ENCODE results near the gene HLA-E.
A peak's percentile ranks its signal among the peaks of the same experiment; 100 is the strongest.
"Not testable (repeated sequence)": the region's sequence is repeated elsewhere in the genome, so short reads cannot be mapped to it uniquely, and the experiment has no call there.

Gene HLA-E

DNA sequence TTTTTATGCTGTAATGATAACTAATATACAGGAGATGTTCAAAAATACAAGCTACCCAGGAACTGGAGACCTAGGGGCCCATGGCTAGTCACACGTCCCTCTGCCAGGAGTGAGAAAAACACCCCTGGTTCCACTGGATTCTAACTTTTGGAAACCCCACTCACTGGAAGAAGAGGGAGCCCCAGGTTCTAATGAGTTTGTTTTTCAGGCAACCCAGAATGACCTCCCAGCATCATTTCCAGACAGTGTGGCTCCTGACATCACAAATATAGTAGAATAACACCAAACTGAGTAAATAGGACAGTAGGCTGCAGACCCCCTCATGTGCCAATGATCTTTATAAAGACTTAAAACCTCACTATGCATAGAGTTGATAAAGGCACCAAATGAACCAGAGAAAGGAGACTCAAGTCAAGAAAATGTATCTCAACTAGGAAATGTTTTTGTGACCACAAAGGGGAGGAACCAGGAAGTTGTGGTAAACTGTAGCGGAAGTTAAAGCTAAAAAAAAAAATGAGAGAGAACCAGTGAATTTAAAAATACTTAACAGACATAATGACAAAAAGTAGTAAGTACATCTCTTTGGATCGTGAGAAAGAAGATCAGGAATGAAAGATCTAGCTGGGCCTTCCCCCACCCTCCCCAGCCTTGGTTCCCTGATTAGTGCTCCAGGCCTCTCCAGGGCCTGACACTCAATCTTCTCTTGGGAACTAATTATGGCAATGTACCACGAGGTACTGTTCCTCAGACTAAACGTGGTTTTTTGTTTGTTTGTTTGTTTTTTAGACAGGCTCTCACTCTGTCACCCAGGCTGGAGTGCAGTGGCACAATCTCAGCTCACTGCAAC is 19.8 kb downstream of the HLA-E start:
- DNase-seq = no peak

DNA sequence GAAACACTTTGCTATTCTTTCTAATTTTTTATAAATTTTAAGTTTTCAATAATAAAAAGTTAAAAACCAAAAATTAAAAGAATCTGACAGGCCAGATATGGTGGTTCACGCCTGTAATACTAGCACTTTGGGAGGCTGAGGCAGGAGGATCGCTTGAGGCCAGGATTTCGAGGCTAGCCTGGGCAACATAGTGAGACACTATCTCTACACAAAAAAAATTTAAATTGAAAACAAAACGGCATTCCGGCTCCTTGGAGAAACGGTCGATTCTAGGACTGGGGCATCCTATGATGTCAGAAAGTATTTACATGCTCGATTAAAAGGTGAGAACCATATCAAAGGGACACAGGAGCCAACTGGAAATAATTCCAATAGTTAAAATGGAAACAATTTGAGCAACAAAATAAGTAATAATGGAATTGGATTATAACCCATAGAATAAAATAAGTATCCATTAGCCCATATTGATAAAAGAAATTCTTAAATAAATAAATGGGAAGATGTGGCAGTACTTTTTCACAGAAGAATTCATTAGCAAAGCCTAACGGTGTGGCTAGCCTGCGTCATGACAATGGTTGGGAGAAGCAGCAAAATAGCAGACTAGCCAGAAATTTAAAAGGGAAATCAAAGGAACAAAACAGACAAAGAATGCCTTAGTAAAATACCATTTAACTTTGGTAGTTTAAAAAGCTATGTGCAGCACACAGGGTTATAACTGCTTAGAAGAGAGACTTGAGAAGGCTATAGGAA is 21.3 kb downstream of the HLA-E start:
- no peak for DNase-seq

- DNase-seq = no peak
These were observed 21.8 kb downstream of the HLA-E start for GRCh38 chr6:30511169-30511546.

GRCh38 chr6:30513451-30513850 is 24.1 kb downstream of the HLA-E start:
- DNase-seq = no peak

DNA sequence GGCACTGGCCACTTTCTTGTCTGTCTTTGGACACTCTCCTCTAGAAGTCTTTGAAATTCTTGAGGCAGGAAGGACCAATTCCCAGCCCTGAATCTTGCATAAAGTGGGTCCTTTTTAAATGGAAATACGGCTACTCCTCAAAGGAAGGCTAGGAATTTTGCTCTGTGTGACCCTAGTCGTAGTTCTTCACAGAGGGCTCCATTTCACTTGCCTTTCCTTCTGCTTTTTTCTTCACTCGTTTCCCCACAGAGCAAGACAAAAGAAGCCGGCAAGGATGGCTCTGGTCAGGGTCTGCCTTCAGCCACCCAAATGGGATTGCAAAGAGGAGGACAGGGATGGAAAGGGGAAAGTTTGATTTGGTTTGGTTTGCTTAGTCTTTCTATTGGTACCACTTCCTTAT is 25.8 kb downstream of the HLA-E start:
- no peak for DNase-seq

- peak; percentile 91 for DNase-seq
These were observed 26.8 kb downstream of the HLA-E start for GRCh38 chr6:30515944-30516753.

GRCh38 chr6:30516754-30517076 is 27.4 kb downstream of the HLA-E start:
- DNase-seq = not testable (repeated sequence)

DNA sequence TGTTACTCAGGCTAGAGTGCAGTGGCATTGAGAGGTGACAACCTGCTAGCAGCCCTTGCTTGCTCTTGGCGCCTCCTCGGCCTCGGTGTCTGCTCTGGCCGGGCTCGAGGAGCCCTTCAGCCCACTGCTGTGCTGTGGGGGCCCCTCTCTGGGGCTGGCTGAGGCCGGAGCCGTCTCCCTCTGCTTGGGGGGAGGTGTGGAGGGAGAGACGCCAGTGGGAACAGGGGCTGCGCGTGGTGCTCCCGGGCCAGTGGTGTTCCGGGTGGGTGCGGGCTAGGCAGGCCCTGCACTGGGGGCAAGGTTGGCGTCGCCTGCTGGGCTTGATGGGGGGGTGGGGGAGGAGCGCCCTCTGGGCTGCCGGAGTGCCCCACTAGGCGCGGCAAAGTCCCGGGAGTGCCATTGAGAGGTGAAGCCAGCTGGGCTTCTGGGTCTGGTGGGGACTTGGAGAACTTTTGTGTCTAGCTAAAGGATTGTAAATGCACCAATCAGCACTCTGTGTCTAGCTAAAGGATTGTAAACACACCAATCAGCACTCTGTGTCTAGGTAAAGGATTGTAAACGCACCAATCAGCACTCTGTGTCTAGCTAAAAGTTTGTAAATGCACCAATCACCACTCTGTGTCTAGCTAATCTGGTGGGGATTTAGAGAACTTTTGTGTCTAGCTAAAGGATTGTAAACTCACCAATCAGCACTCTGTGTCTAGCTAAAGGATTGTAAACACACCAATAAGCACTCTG is 28.6 kb downstream of the HLA-E start:
- not testable (repeated sequence) for DNase-seq

DNA sequence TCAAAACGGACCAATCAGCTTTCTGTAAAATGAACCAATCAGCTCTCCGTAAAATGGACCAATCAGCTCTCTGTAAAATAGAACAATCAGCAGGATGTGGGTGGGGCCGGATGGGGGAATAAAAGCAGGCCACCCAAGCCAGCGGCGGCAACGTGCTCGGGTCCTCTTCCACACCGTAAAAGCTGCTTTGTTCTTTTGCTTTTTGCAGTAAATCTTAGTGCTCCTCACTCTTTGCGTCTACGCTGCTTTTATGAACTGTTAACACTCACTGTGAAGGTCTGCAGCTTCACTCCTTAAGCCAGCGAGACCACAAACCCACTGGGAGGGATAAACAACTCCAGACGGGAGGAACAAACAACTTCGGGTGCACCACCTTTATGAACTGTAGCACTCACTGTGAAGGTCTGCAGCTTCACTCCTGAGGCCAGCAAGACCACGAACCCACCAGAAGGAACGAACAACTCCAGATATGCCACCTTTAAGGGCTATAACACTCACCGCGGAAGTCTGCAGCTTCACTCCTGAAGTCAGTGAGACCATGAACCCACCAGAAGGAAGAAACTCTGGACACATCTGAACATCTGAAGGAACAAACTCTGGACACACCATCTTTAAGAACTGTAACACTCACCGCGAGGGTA is 29.3 kb downstream of the HLA-E start:
- DNase-seq = not testable (repeated sequence)

GRCh38 chr6:30520522-30520921 is 31.2 kb downstream of the HLA-E start:
- DNase-seq = no peak

- not testable (repeated sequence) for DNase-seq
These were observed 31.8 kb downstream of the HLA-E start for GRCh38 chr6:30521082-30521481.

DNA sequence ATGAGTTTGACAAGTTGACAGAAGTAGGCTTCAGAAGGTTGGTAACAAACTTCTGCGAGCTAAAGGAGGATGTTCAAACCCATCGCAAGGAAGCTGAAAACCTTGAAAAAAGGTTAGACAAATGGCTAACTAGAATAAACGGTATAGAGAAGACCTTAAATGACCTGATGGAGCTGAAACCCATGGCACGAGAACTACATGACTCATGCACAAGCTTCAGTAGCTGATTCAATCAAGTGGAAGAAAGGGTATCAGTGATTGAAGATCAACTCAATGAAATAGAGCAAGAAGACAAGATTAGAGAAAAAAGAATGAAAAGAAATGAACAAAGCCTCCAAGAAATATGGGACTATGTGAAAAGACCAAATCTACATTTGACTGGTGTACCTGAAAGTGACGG is 32.6 kb downstream of the HLA-E start:
- DNase-seq = not testable (repeated sequence)

DNA sequence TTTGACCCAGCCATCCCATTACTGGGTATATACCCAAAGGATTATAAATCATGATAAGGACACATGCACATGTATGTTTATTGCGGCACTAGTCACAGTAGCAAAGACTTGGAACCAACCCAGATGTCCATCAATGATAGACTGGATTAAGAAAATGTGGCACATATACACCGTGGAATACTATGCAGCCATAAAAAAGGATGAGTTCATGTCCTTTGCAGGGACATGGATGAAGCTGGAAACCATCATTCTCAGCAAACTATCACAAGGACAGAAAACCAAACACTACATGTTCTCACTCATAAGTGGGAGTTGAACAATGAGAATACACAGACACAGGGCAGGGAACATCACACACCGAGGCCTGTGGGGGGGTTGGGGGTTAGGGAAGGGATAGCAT is 37.1 kb downstream of the HLA-E start:
- not testable (repeated sequence) for DNase-seq

- not testable (repeated sequence) for DNase-seq
These were observed 40.1 kb downstream of the HLA-E start for GRCh38 chr6:30529349-30529875.

DNA sequence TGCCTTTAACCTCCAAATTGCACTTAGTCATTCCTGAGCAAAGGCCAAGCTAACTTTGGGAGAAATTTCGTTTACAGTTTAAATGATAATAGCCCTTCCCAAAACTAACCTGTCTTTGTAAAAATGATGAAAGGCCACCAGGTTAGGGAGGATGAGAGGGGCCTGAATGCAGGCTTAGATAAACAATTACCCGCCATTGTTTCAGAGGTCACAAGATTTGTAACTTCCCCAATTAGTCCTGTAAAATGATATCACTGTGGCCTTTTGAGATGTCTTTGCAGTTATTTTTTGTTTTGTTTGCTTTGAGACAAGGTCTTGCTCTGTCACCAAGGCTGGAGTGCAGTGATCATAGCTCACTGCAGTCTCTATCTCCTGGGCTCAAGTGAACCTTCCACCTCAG is 40.7 kb downstream of the HLA-E start:
- no peak for DNase-seq

DNA sequence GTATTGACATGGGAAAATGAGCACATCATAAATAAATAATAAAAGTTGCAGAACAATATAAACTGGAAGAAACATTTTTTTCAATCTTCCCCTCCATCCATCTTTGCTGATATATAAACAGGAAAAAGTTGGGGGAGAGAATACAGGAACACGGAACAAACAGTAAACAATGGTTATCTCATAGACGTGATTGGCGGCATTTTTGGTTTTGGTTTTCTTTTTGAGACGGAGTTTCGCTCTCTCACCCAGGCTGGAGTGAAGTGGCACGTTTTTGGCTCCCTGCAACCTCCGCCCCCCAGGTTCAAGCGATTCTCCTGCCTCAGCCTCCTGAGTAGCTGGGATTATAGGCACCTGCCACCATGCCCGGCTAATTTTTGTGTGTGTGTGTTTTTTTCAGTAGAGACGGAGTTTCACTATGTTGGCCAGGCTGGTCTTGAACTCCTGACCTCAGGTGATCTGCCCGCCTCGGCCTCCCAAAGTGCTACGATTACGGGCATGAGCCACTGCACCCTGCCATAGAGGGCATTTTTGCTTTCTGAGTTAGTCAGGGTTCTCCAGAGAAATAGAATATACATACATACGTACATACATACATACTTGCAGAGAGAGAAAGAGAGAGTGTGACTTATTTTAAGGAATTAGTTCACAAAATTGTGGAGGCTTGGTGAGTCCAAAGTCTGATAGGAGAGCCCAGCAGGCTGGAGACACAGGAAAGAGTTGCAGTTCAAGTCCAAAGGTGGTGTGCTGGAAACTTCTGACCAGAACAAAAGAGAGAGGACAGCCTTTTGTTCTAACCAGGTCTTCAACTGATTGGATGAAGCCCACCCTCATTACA is 44.4 kb downstream of the HLA-E start:
- no peak for DNase-seq

- DNase-seq = no peak
These were observed 48.6 kb downstream of the HLA-E start for GRCh38 chr6:30537931-30538330.

GRCh38 chr6:30541515-30542403 is 52.5 kb downstream of the HLA-E start:
- DNase-seq = peak; percentile 87

GRCh38 chr6:30542404-30542725 is 53.1 kb downstream of the HLA-E start:
- DNase-seq = no peak

DNA sequence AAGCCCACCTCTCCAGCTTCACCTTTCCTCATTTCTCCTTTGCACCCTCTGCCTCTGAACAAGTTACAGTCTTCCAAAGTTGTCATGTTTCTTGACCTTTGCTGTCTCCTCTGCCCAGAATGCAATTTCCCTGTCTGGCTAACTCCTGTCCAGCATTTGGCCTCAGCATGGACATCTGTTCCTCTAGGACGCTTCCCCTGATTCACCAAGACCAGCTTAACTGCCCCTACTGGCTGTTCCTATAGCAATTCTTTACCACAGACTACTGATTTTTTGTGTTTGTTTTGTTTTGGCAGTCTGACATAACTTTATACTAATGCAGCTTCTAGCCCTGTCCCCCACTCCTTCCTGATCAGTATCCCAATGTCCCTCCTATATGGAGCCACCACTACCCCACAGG is 53.6 kb downstream of the HLA-E start:
- DNase-seq = no peak

Measured in activated CD8-positive, alpha-beta memory T cell treated with anti-CD3 and anti-CD28 coated beads for 24 hours (primary cell).